ENCODE data around the gene DYSF. TPM values are rescaled to one million over a fixed set of nuclear protein-coding genes. Genes with fewer than 3 reads are reported as not detected.
A peak's percentile ranks its signal among the peaks of the same experiment; 100 is the strongest.

Gene DYSF
- total RNA-seq, 1 experiment from 2014 or later = 5.5 TPM

DNA sequence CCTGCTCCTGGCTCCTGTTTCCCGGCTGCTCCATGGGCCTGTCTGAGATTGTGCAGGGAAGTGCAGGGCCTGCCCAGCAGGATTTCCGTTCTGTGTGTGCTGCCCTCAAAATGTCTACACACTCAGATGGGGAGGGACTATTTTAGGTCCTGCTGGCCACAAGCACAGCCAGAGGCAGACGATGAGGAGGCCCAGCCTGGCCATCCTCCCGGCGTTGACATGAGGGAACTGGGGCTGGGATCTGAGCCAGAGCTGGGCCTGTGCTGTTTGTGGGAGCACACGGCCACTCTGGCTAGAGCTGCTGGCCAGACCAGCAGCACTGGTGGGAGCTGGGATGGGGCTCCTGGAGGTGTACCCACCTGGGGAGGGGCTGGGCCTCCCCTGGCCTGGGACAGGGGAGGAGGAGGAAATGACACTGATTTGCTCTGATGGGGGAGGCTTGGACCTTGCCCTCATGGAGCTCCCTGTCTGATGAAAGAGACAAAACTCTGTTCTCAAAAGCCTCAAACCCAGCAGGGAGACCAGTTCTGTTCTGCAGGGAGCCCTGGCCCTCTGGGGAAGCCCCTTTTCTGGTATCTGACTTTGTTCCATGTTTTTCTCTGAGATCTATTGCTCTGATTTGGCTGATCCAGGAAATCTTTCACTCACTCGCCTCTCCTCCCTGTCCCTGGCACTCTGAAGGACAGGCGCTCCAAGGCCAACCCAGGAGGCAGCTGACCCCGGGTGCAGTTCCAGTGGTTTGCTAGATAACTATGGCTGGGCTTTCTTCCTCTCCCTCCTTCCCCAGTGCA, 161.8 kb downstream of the DYSF start:
- no peaks in the 10 kb centered on the region for H3K27me3 ChIP-seq (ENCODE audit: insufficient read depth, low read length)
- no peak overlapping the region for H3K56ac ChIP-seq (ENCODE audit: insufficient read length, low read depth, low read length)
- no peak overlapping the region for H3K27ac ChIP-seq (ENCODE audit: insufficient read length, low read depth, low read length)
- no peak overlapping the region for H2BK20ac ChIP-seq (ENCODE audit: low read depth, low read length, poor library complexity, severe bottlenecking)
- no peak overlapping the region for H2BK120ac ChIP-seq (ENCODE audit: low read depth, low read length, poor library complexity, severe bottlenecking)
- DNase-seq = peak; percentile 14
- no peak overlapping the region for H4K5ac ChIP-seq (ENCODE audit: insufficient read length, low read depth, low read length)
- WGBS (ENCODE audit: extremely low coverage, insufficient read length, low lambda C conversion rate) = no CpG with 5 or more reads among the region's 9 CpGs
- H2BK5ac ChIP-seq (ENCODE audit: insufficient read length, low read length) = no peak overlapping the region
- H4K91ac ChIP-seq (ENCODE audit: insufficient read length, low read depth, low read length) = no peak overlapping the region
- no peaks in the 10 kb centered on the region for H3K9me3 ChIP-seq (ENCODE audit: control insufficient read depth, low read depth, low read length)
- H3K36me3 Mint-ChIP-seq (ENCODE audit: insufficient read depth in 1 of 3, low read depth in 3 of 3) = peaks cover 0 to 3% (median 0%) of the 10 kb centered on the region in 3 experiments; a peak in 1 of 7 replicates
- TF ChIP-seq, protein P1, sequence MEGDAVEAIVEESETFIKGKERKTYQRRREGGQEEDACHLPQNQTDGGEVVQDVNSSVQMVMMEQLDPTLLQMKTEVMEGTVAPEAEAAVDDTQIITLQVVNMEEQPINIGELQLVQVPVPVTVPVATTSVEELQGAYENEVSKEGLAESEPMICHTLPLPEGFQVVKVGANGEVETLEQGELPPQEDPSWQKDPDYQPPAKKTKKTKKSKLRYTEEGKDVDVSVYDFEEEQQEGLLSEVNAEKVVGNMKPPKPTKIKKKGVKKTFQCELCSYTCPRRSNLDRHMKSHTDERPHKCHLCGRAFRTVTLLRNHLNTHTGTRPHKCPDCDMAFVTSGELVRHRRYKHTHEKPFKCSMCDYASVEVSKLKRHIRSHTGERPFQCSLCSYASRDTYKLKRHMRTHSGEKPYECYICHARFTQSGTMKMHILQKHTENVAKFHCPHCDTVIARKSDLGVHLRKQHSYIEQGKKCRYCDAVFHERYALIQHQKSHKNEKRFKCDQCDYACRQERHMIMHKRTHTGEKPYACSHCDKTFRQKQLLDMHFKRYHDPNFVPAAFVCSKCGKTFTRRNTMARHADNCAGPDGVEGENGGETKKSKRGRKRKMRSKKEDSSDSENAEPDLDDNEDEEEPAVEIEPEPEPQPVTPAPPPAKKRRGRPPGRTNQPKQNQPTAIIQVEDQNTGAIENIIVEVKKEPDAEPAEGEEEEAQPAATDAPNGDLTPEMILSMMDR (conservative IDR thresholded peaks at IDR 0.05) = no peak
- H3K23ac ChIP-seq (ENCODE audit: insufficient read length, low read depth, low read length) = no peak overlapping the region
- H4K20me1 ChIP-seq (ENCODE audit: control insufficient read depth, insufficient read depth, insufficient read length) = no peaks in the 10 kb centered on the region
- peaks cover 2% of the 10 kb centered on the region; the same call in 1 of the 2 replicates for H3K27me3 Mint-ChIP-seq (ENCODE audit: low read depth)
- H3K18ac ChIP-seq (ENCODE audit: insufficient read length, low read depth, low read length) = no peak overlapping the region
- H3K14ac ChIP-seq (ENCODE audit: insufficient read depth, low read length) = no peak overlapping the region; the same call in 1 of the 2 replicates
- H3K4me2 ChIP-seq (ENCODE audit: insufficient read depth, insufficient read length, low read length) = no peak overlapping the region
- no peak overlapping the region for H2BK12ac ChIP-seq (ENCODE audit: insufficient read length, low read depth, low read length)
- H3T11ph ChIP-seq (ENCODE audit: low read length) = no peak overlapping the region
- H4K8ac ChIP-seq (replicated peaks; ENCODE audit: insufficient read length, low read depth, low read length) = no peak overlapping the region
- H3K4ac ChIP-seq (ENCODE audit: low read depth, low read length) = no peak overlapping the region
- no peaks in the 10 kb centered on the region for H3K9me3 Mint-ChIP-seq
- H3K79me2 ChIP-seq (ENCODE audit: insufficient read depth, low read length) = no peaks in the 10 kb centered on the region
- H2AFZ ChIP-seq (ENCODE audit: low read length) = no peak overlapping the region
- no peak overlapping the region for H2BK15ac ChIP-seq (ENCODE audit: low read depth, low read length)
- H3K27ac Mint-ChIP-seq = peak overlapping the region in 1 of 3 experiments; percentile 24; a peak in 1 of 7 replicates
- no peaks in the 10 kb centered on the region for H3K79me1 ChIP-seq (ENCODE audit: insufficient read depth, low read depth, low read length, poor library complexity, severe bottlenecking)
- no peaks in the 10 kb centered on the region for H3K4me1 Mint-ChIP-seq
- no peak overlapping the region for H3K4me3 Mint-ChIP-seq
- no peak overlapping the region for H3K9ac ChIP-seq (ENCODE audit: extremely low read depth, insufficient read length, low read length)
- H2AK5ac ChIP-seq (ENCODE audit: insufficient read length, low read length) = no peak overlapping the region
- no peaks in the 10 kb centered on the region for H3K4me1 ChIP-seq (ENCODE audit: insufficient read depth, low read length)
- no peaks in the 10 kb centered on the region for H3K23me2 ChIP-seq (ENCODE audit: insufficient read length, low read depth, low read length, poor library complexity, severe bottlenecking)

All from H9 (cell line).